K562 (cell line): ENCODE measurements around the gene FMN1. TPM values are rescaled to one million over a fixed set of nuclear protein-coding genes. Genes with fewer than 3 reads are reported as not detected.

Experiments
- ATAC-seq: fragments of 200-7000 bp; cut with Tn5 transposase; 3 replicates; pipeline ENCODE4 v1.9.1; 2020; ENCODE audit warnings: moderate library complexity
- BruUV-seq: library from RNA; stranded (reverse); fragments of 400-500 nt; replicated peaks from 2 replicates; lab custom pipeline; 2021; lab: Mats Ljungman, UMichigan
- CTCF ChIA-PET: fragments of 300-600 bp; formaldehyde crosslinking; extraction: SDS; loops from one replicate; lab custom pipeline; 2021; ENCODE audit warnings: low intra/inter-chr PET ratio; lab: Yijun Ruan, JAX
- POLR2A ChIA-PET: fragments of 300-600, 350-650 bp; sonication (Branson Sonifier 250); formaldehyde crosslinking; extraction: SDS; loops from one replicate; lab custom pipeline; 2021; ENCODE audit warnings: antibody characterized with exemption, inconsistent platforms; lab: Yijun Ruan, JAX
- DNase-seq, 4 experiments: peaks; one replicate each; pipeline versions ENCODE4 v3.0.0 to v3.0.0-alpha.2; 2011 to 2018; ENCODE audit warnings: low spot score in 3 of 4, mixed read lengths in 3 of 4; ENCODE audit errors: extremely low read depth in 1 of 4
- FAIRE-seq: peaks from 2 replicates; lab custom pipeline; 2011; peaks lifted over from hg19 to GRCh38; lab: Jason Lieb, UNC
- H2AFZ ChIP-seq: 2 replicates; pipeline ENCODE4 v1.6.0; 2011; ENCODE audit warnings: low read depth, low read length, control low read depth, inconsistent platforms
- H3K27ac ChIP-seq: fragments of 200-600 bp; 3 replicates; pipeline ENCODE4 v1.8.0; 2011; ENCODE audit warnings: low read depth, mild to moderate bottlenecking, control low read depth, inconsistent platforms, low read length, moderate library complexity, mixed read lengths; ENCODE audit errors: extremely low read depth
- H3K27me3 ChIP-seq, 2 experiments: fragments of 300-600 bp in 1 of 2; 2 replicates in 1 of 2; 3 replicates in 1 of 2; pipeline versions ENCODE4 v1.6.0 to v1.8.0; 2011; ENCODE audit warnings: inconsistent platforms in 2 of 2, low read length in 2 of 2, mild to moderate bottlenecking in 1 of 2, mixed read lengths in 1 of 2, moderate library complexity in 1 of 2; ENCODE audit not compliant: control insufficient read depth in 2 of 2, insufficient read depth in 2 of 2
- H3K36me3 ChIP-seq: fragments of 300-600 bp; 3 replicates; pipeline ENCODE4 v1.8.0; 2011; ENCODE audit warnings: mild to moderate bottlenecking, low read length, inconsistent platforms; ENCODE audit not compliant: control insufficient read depth, insufficient read depth
- H3K4me1 ChIP-seq, 2 experiments: fragments of 200-600 bp in 1 of 2; replicated peaks in 1 of 2; 2 replicates in 1 of 2; 3 replicates in 1 of 2; pipeline versions ENCODE4 v1.5.1 to v1.8.0; 2011; ENCODE audit warnings: inconsistent platforms in 2 of 2, low read length in 2 of 2, mild to moderate bottlenecking in 1 of 2, mixed read lengths in 1 of 2, moderate library complexity in 1 of 2; ENCODE audit not compliant: control insufficient read depth in 2 of 2, insufficient read depth in 2 of 2
- H3K4me2 ChIP-seq: 2 replicates; pipeline ENCODE4 v1.6.1; 2011; ENCODE audit warnings: low read length, control low read depth, inconsistent platforms, mixed read lengths; ENCODE audit not compliant: insufficient read depth
- H3K4me3 ChIP-seq: fragments of 200-600 bp; sonication (generic), shearing (Covaris generic); 2 replicates; pipeline ENCODE4 v1.5.1; 2016; ENCODE audit warnings: control low read depth, inconsistent platforms
- H3K79me2 ChIP-seq: fragments of 200-600 bp; 3 replicates; pipeline ENCODE4 v1.8.0; 2011; ENCODE audit warnings: low read length, inconsistent platforms; ENCODE audit not compliant: control insufficient read depth, insufficient read depth
- H3K9ac ChIP-seq, 2 experiments: 2 replicates each; pipeline versions ENCODE4 v1.6.0 to v1.6.1; 2011; ENCODE audit warnings: low read depth in 2 of 2, low read length in 2 of 2, control low read depth in 1 of 2, inconsistent platforms in 1 of 2, mild to moderate bottlenecking in 1 of 2, mixed read lengths in 1 of 2; ENCODE audit not compliant: insufficient read depth in 1 of 2
- H3K9me1 ChIP-seq: one replicate; pipeline ENCODE4 v1.6.0; 2011; ENCODE audit warnings: inconsistent platforms, mild to moderate bottlenecking, low read length, moderate library complexity; ENCODE audit not compliant: control insufficient read depth, insufficient read depth
- H3K9me3 ChIP-seq: replicated peaks from 2 replicates; pipeline ENCODE4 v1.5.1; 2011; ENCODE audit warnings: low read depth, low read length, inconsistent platforms; ENCODE audit not compliant: control insufficient read depth, insufficient read depth
- H4K20me1 ChIP-seq: replicated peaks from 2 replicates; pipeline ENCODE4 v1.6.1; 2011; ENCODE audit warnings: low read length, inconsistent platforms, mixed read lengths; ENCODE audit not compliant: control insufficient read depth, insufficient read depth
- CREBBP ChIP-seq: IDR thresholded peaks from one replicate; pipeline ENCODE4 v1.6.1; 2012; ENCODE audit warnings: low read depth, mild to moderate bottlenecking, control low read depth, inconsistent platforms, low read length
- GTF2E2 ChIP-seq: fragments of 200-800 bp; sonication (Bioruptor generic); IDR thresholded peaks from 2 replicates; pipeline ENCODE4 v1.6.1; 2016; ENCODE audit warnings: missing genetic modification characterization, missing compliant biosample characterization
- HDAC1 ChIP-seq, 2 experiments: fragments of 450-650 bp; IDR thresholded peaks; 2 replicates each; pipeline ENCODE4 v1.6.1; 2016 to 2017; ENCODE audit warnings: inconsistent platforms in 1 of 2, mild to moderate bottlenecking in 1 of 2, moderate library complexity in 1 of 2
- NCOA1 ChIP-seq: fragments of 450-650 bp; IDR thresholded peaks from 2 replicates; pipeline ENCODE4 v1.6.1; 2016; ENCODE audit warnings: low read depth
- PYGO2 ChIP-seq: fragments of 450-650 bp; IDR thresholded peaks from 2 replicates; pipeline ENCODE4 v1.6.1; 2016; ENCODE audit warnings: mild to moderate bottlenecking, missing genetic modification characterization, moderate library complexity, missing compliant biosample characterization
- RCOR1 ChIP-seq, 2 experiments: IDR thresholded peaks; 2 replicates each; pipeline ENCODE4 v1.6.1; 2012; ENCODE audit warnings: low read depth in 2 of 2, low read length in 2 of 2, borderline replicate concordance in 1 of 2, improper control_type of control experiment in 1 of 2
- SAP30 ChIP-seq: fragments of 200-600 bp; sonication (generic); IDR thresholded peaks from 2 replicates; pipeline ENCODE4 v1.6.1; 2012; ENCODE audit warnings: borderline replicate concordance, low read depth, mild to moderate bottlenecking, moderate library complexity, low read length, control low read depth, inconsistent platforms; ENCODE audit not compliant: insufficient read depth, poor library complexity, severe bottlenecking
- SMARCE1 ChIP-seq: fragments of 450-650 bp; IDR thresholded peaks from 2 replicates; pipeline ENCODE4 v1.7.1; 2016; ENCODE audit warnings: mild to moderate bottlenecking
- TGIF2 ChIP-seq: sonication (generic); formaldehyde crosslinking; IDR thresholded peaks from 2 replicates; pipeline ENCODE4 v1.8.1; 2022; ENCODE audit warnings: mild to moderate bottlenecking, missing genetic modification reagents, moderate library complexity
- WGBS: fragments of 100-300 bp; shearing (Covaris generic); methylation state at CpG from one replicate; pipeline ENCODE4 v1.1.6; 2016; ENCODE audit warnings: low coverage, mixed read lengths; ENCODE audit not compliant: insufficient coverage; ENCODE audit errors: missing lambda C conversion rate; 5-methylcytosine and 5-hydroxymethylcytosine counted together
- in situ Hi-C: fragments of 300-500 bp; cut with MboI; formaldehyde crosslinking; loops from 4 replicates; pipeline ENCODE4 v1.15.0; 2018; ENCODE audit warnings: inconsistent platforms, mixed read lengths
- intact Hi-C: fragments of 100-400 bp; cut with micrococcal nuclease; formaldehyde crosslinking; loops from 2 replicates; pipeline ENCODE4 v1.14.2; 2022
- polyA plus RNA-seq, 8 experiments: library from polyadenylated mRNA; depleted of rRNA in 4 of 8; stranded (reverse) in 5 of 8; unstranded in 3 of 8; fragments of >200 nt; fragmentation: Nextera tagmentation in 2 of 8; fragmentation: Illumina TruSeq in 1 of 8; extraction: Ambion mirVana in 2 of 8; extraction: Trizol in 1 of 8; gene quantifications; 2 replicates each; pipeline versions ENCODE4 v1.2.1 to v1.2.3, GENCODE V29; 2011 to 2014; ENCODE audit warnings: inconsistent platforms in 1 of 8, missing spikeins in 1 of 8
- total RNA-seq, 7 experiments: library from RNA; depleted of rRNA in 6 of 7; stranded (reverse); fragments of >200 nt in 6 of 7; fragmentation: Illumina TruSeq in 2 of 7; extraction: Trizol in 2 of 7; gene quantifications; 2 replicates each; pipeline versions ENCODE4 v1.2.1 to v1.2.3, GENCODE V29; 2011 to 2021; ENCODE audit warnings: low replicate concordance in 1 of 7

The FMN1 gene
- total and polyA plus RNA-seq, 9 of the 15 experiments (the other 6 are each of a cell fraction or from before 2014, with no cell fraction given), result 0.03 to 0.07 (median 0.04) TPM; not detected in 6

- intact Hi-C loops, result no loop called here
These were observed 217.0 kb downstream of the FMN1 start for GRCh38 chr15:32977506-32977905.

GRCh38 chr15:32974691-32975090, 219.8 kb downstream of the FMN1 start:
- Histone ChIP-seq H3K4me3 (no peak overlapping the region), H2AFZ (no peak overlapping the region), H4K20me1 (no peaks in the 10 kb centered on the region), H3K9ac (no peak overlapping the region), H3K9me3 (no peaks in the 10 kb centered on the region), H3K27me3 (peaks cover 0 to 2% of the 10 kb centered on the region in 2 experiments; a peak in 1 of 5 replicates), H3K4me1 (no peaks in the 10 kb centered on the region), H3K36me3 (no peaks in the 10 kb centered on the region), H3K79me2 (no peaks in the 10 kb centered on the region), H3K9me1 (no peaks in the 10 kb centered on the region), H3K27ac (no peak overlapping the region), H3K4me2 (no peak overlapping the region)
- 0% methylated on average over 1 of the region's 1 CpG for WGBS
- TF ChIP-seq CREBBP, result no peak
- no peak for TF ChIP-seq NCOA1
- no peak for TF ChIP-seq SAP30
- no peak for TF ChIP-seq PYGO2 (tag)
- no peak for TF ChIP-seq TGIF2 (CRISPR knock-in tag)
- in situ Hi-C loops (no loop called here), intact Hi-C loops (no loop called here)
- no TSS peak for BruUV-seq
- DNase-seq, result no peak
- ChIA-PET CTCF (no interaction called here), POLR2A (no interaction called here)
- no peak for FAIRE-seq
- ATAC-seq, result no peak

More at GRCh38 chr15:32977506-32977905, 217.0 kb downstream of the FMN1 start:
- no peak for FAIRE-seq
- DNase-seq, result no peak
- Histone ChIP-seq H3K9ac (no peak overlapping the region), H3K27ac (no peak overlapping the region), H3K4me3 (no peak overlapping the region), H2AFZ (no peak overlapping the region), H3K4me2 (no peak overlapping the region), H3K9me3 (no peaks in the 10 kb centered on the region), H3K79me2 (no peaks in the 10 kb centered on the region), H4K20me1 (no peaks in the 10 kb centered on the region), H3K9me1 (no peaks in the 10 kb centered on the region), H3K27me3 (no peaks in the 10 kb centered on the region), H3K36me3 (no peaks in the 10 kb centered on the region), H3K4me1 (no peaks in the 10 kb centered on the region)
- no peak for ATAC-seq
- ChIA-PET CTCF (no interaction called here), POLR2A (no interaction called here)
- WGBS, result 4% methylated on average over 1 of the region's 1 CpG
- no peak for TF ChIP-seq SMARCE1
- no peak for TF ChIP-seq RCOR1 (IDR thresholded peaks at IDR 0.05; ENCODE audit: borderline replicate concordance in 1 of 2, low read depth in 2 of 2, low read length in 2 of 2)
- TF ChIP-seq HDAC1 (IDR thresholded peaks at IDR 0.05), result no peak
- no peak for TF ChIP-seq GTF2E2 (tag)
- in situ Hi-C loops, result no loop called here
- BruUV-seq, result no TSS peak
